GM12878 (cell line): ENCODE data around the gene KANSL3. TPM values are rescaled to one million over a fixed set of nuclear protein-coding genes. Genes with fewer than 3 reads are reported as not detected.

Experiments
- ATAC-seq: fragments of 200-7000 bp; cut with Tn5 transposase; 3 replicates; pipeline ENCODE4 v1.9.1; 2020; ENCODE audit warnings: mild to moderate bottlenecking, moderate library complexity
- BruUV-seq: library from RNA; stranded (reverse); fragments of 400-500 nt; replicated peaks from 2 replicates; lab custom pipeline; 2021; lab: Mats Ljungman, UMichigan
- CTCF ChIA-PET: fragments of 300-600 bp; sonication (Branson Sonifier 250); formaldehyde crosslinking; extraction: SDS; loops from one replicate; lab custom pipeline; 2021; ENCODE audit warnings: inconsistent platforms; lab: Yijun Ruan, JAX
- POLR2A ChIA-PET: fragments of 350-600 bp; formaldehyde crosslinking; extraction: SDS; loops from one replicate; lab custom pipeline; 2021; ENCODE audit warnings: inconsistent platforms; lab: Charles Lee
- RAD21 ChIA-PET: fragments of 300-600 bp; sonication (Branson Sonifier 250); formaldehyde crosslinking; loops from one replicate; lab custom pipeline; 2023; ENCODE audit warnings: antibody characterized with exemption; ENCODE audit not compliant: unreplicated experiment; lab: Charles Lee
- SMC1A ChIA-PET: fragments of 300-600 bp; sonication (Branson Sonifier 250); formaldehyde crosslinking; loops from one replicate; lab custom pipeline; 2023; ENCODE audit not compliant: unreplicated experiment, uncharacterized antibody; lab: Charles Lee
- DNase-seq: peaks from one replicate; pipeline ENCODE4 v3.0.0-alpha.2; 2011; ENCODE audit warnings: low read depth, low spot score
- FAIRE-seq: peaks from 3 replicates; lab custom pipeline; 2011; peaks lifted over from hg19 to GRCh38; lab: Jason Lieb, UNC
- H2AFZ ChIP-seq: 2 replicates; pipeline ENCODE4 v1.6.0; 2011; ENCODE audit warnings: low read depth, low read length, control low read depth; ENCODE audit not compliant: control insufficient read depth
- H3K27ac ChIP-seq: 2 replicates; pipeline ENCODE4 v1.5.1; 2011; ENCODE audit warnings: control low read depth; ENCODE audit not compliant: control insufficient read depth, insufficient read depth
- H3K27me3 ChIP-seq, 2 experiments: replicated peaks in 1 of 2; 2 replicates each; pipeline versions ENCODE4 v1.6.0 to v1.6.1; 2011; ENCODE audit warnings: low read length in 1 of 2; ENCODE audit not compliant: control insufficient read depth in 2 of 2, insufficient read depth in 2 of 2
- H3K36me3 ChIP-seq, 2 experiments: 2 replicates each; pipeline ENCODE4 v1.5.1; 2011; ENCODE audit warnings: low read length in 1 of 2; ENCODE audit not compliant: control insufficient read depth in 2 of 2, insufficient read depth in 2 of 2
- H3K4me1 ChIP-seq: 2 replicates; pipeline ENCODE4 v1.6.1; 2011; ENCODE audit warnings: mild to moderate bottlenecking, low read length, moderate library complexity, mixed read lengths; ENCODE audit not compliant: control insufficient read depth, insufficient read depth
- H3K4me2 ChIP-seq: 2 replicates; pipeline ENCODE4 v1.6.0; 2011; ENCODE audit warnings: control low read depth; ENCODE audit not compliant: control insufficient read depth, insufficient read depth
- H3K4me3 ChIP-seq: fragments of 200-600 bp; sonication (generic); 2 replicates; pipeline ENCODE4 v1.5.1; 2016
- H3K79me2 ChIP-seq: 2 replicates; pipeline ENCODE4 v1.6.0; 2011; ENCODE audit warnings: low read length; ENCODE audit not compliant: control insufficient read depth, insufficient read depth
- H3K9ac ChIP-seq: 2 replicates; pipeline ENCODE4 v1.8.0; 2011; ENCODE audit warnings: low read length, control low read depth, mixed read lengths; ENCODE audit not compliant: control insufficient read depth, insufficient read depth
- H3K9me3 ChIP-seq: replicated peaks from 3 replicates; pipeline ENCODE4 v1.5.1; 2011; ENCODE audit warnings: mild to moderate bottlenecking, low read length; ENCODE audit not compliant: control insufficient read depth, insufficient read depth
- H4K20me1 ChIP-seq: 2 replicates; pipeline ENCODE4 v1.6.0; 2011; ENCODE audit not compliant: control insufficient read depth, insufficient read depth
- CEBPB ChIP-seq, 2 experiments: fragments of 150-350 bp in 1 of 2; IDR thresholded peaks; 2 replicates each; pipeline ENCODE4 v1.6.1; 2012 to 2014; ENCODE audit warnings: low read depth in 2 of 2, low read length in 2 of 2, borderline replicate concordance in 1 of 2, inconsistent platforms in 1 of 2
- CHD1 ChIP-seq: IDR thresholded peaks from 2 replicates; pipeline ENCODE4 v1.6.1; 2012; ENCODE audit warnings: low read depth, low read length, improper control_type of control experiment
- FOXK2 ChIP-seq: fragments of 450-650 bp; IDR thresholded peaks from 2 replicates; pipeline ENCODE4 v1.6.1; 2017; ENCODE audit warnings: mild to moderate bottlenecking, moderate library complexity
- KAT2A ChIP-seq: conservative IDR thresholded peaks from 2 replicates; pipeline ENCODE4 v1.6.1; 2011; ENCODE audit warnings: low read depth, low read length; ENCODE audit not compliant: control insufficient read depth
- POLR2A ChIP-seq: IDR thresholded peaks from 2 replicates; pipeline ENCODE4 v1.6.1; 2011; ENCODE audit warnings: low read depth, mild to moderate bottlenecking, low read length
- SMARCA5 ChIP-seq: fragments of 450-650 bp; IDR thresholded peaks from 2 replicates; pipeline ENCODE4 v1.6.1; 2017; ENCODE audit warnings: mild to moderate bottlenecking
- TBL1XR1 ChIP-seq: IDR thresholded peaks from 2 replicates; pipeline ENCODE4 v1.6.1; 2012; ENCODE audit warnings: low read depth, low read length, improper control_type of control experiment
- ZNF207 ChIP-seq: fragments of 450-650 bp; IDR thresholded peaks from 2 replicates; pipeline ENCODE4 v1.6.1; 2014; ENCODE audit warnings: antibody characterized with exemption, mild to moderate bottlenecking, borderline replicate concordance
- WGBS: methylation state at CpG from one replicate; pipeline ENCODE4 v1.1.6; 2016; ENCODE audit warnings: low lambda C conversion rate; ENCODE audit not compliant: insufficient replicate concordance, insufficient coverage; ENCODE audit errors: missing lambda C conversion rate; 5-methylcytosine and 5-hydroxymethylcytosine counted together
- in situ Hi-C: fragments of 300-500 bp; cut with MboI; formaldehyde crosslinking; loops from 9 replicates; pipeline ENCODE4 v1.14.3; 2018; ENCODE audit warnings: mixed read lengths
- intact Hi-C: fragments of 100-400 bp; cut with micrococcal nuclease; formaldehyde crosslinking; loops from one replicate; pipeline ENCODE4 v1.14.2; 2022; ENCODE audit not compliant: unreplicated experiment
- polyA plus RNA-seq, 11 experiments: library from polyadenylated mRNA; depleted of rRNA in 4 of 11; unstranded in 6 of 11; stranded (reverse) in 5 of 11; fragments of >200 nt; fragmentation: Nextera tagmentation in 4 of 11; fragmentation: Illumina TruSeq in 1 of 11; extraction: Ambion mirVana in 4 of 11; extraction: Trizol in 1 of 11; gene quantifications; 1 replicate in 1 of 11; 2 replicates in 10 of 11; pipeline versions ENCODE4 v1.2.1 to v1.2.3, GENCODE V29; 2011 to 2016; ENCODE audit warnings: inconsistent platforms in 2 of 11, missing spikeins in 2 of 11, low read depth in 1 of 11
- total RNA-seq, 4 experiments: library from RNA; depleted of rRNA in 3 of 4; stranded (reverse); fragments of >200 nt in 3 of 4; fragmentation: Illumina TruSeq in 1 of 4; extraction: Trizol in 1 of 4; gene quantifications; 2 replicates each; pipeline versions ENCODE4 v1.2.1 to v1.2.3, GENCODE V29; 2013 to 2021
- TF ChIP-seq, protein P1 (sequence below): fragments of 450-650 bp; IDR thresholded peaks from 2 replicates; pipeline ENCODE4 v1.6.1; 2018; ENCODE audit warnings: mild to moderate bottlenecking, low read depth, moderate library complexity; ENCODE audit not compliant: partially characterized antibody
- TF ChIP-seq, protein P2 (sequence below): fragments of 450-650 bp; IDR thresholded peaks from 2 replicates; pipeline ENCODE4 v1.6.1; 2017; ENCODE audit warnings: mild to moderate bottlenecking, moderate library complexity
- TF ChIP-seq, protein P3 (sequence below): IDR thresholded peaks from 2 replicates; pipeline ENCODE4 v1.6.1; 2011; ENCODE audit warnings: borderline replicate concordance, low read depth, mild to moderate bottlenecking, moderate library complexity, low read length; ENCODE audit not compliant: insufficient read depth, poor library complexity, severe bottlenecking
- TF ChIP-seq, protein P4 (sequence below): fragments of 450-650 bp; conservative IDR thresholded peaks from 2 replicates; pipeline ENCODE4 v1.6.1; 2017; ENCODE audit warnings: mild to moderate bottlenecking, moderate library complexity

KANSL3 gene
- total and polyA plus RNA-seq, 10 of the 15 experiments (the other 5 are each of a cell fraction or from before 2014, with no cell fraction given), result 5.6 to 25.9 (median 16.7) TPM

DNA sequence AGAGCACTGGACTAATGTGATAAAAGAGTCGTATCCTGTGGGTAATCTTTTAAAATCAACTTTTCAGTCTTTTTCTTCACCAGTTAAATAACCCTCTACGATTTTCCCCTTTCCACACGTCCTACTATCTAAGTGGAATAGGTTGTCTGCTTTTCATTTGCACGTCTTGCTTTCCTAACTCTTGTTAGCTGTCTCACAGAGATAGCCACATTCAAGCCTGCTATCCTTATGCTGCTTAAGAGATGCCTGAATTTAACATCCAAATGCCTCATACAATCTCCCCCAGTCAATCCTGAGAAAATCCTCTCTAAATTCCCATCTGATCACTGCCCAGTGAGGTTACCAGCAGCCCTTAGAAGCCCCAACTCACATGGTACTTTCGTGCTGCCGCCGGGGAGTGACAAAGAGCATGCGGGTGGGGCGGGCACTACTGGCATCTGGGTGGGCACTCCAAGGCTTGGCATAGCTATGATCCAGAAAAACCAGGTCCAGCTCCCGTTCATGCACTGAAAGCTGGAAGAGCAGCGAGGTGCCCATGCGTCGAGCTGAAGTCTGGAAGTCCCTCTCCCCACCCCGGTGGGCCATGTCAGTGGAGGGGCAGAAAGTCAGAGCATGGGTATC is 1.5 kb downstream of the KANSL3 start:
- Histone ChIP-seq H2AFZ (no peak overlapping the region), H3K4me1 (no peaks in the 10 kb centered on the region; the same call in 1 of the 2 replicates), H3K9ac (peak overlapping the region; percentile 94), H3K9me3 (no peaks in the 10 kb centered on the region), H3K4me3 (peak overlapping the region; percentile 89), H4K20me1 (no peaks in the 10 kb centered on the region), H3K36me3 (peaks cover 2 to 4% of the 10 kb centered on the region in 2 experiments; a peak in 3 of 4 replicates), H3K27ac (no peak overlapping the region; the same call in 1 of the 2 replicates), H3K79me2 (peaks cover 28% of the 10 kb centered on the region), H3K27me3 (no peaks in the 10 kb centered on the region), H3K4me2 (peak overlapping the region; percentile 78)
- ChIA-PET RAD21 (interaction anchor here (1.0 to 2.3 kb wide), 4 partner anchors 108 to 131 kb away, joined by 3 to 12 read pairs (median 5); partner anchors contain the start of gene CNNM4), CTCF (interaction anchor here (0.8 to 3.1 kb wide), 3 partner anchors 125 to 476 kb away, joined by 3 to 25 read pairs (median 6); partner anchors contain the start of gene CNNM4), SMC1A (interaction anchor here (0.6 to 1.5 kb wide), 2 partner anchors 120 to 127 kb away, joined by 3 to 10 read pairs; no protein-coding TSS in a partner anchor), POLR2A (interaction anchor here (0.6 to 2.3 kb wide), 7 partner anchors 8 to 130 kb away, joined by 3 to 10 read pairs (median 4); no protein-coding TSS in a partner anchor)
- intact Hi-C loops, result loop anchor here (5.0 kb wide), 2 partner anchors 166 to 231 kb away; no protein-coding TSS in a partner anchor
- ATAC-seq, result peak; percentile 9; the same call in 1 of the 3 replicates
- in situ Hi-C loops, result no loop called here
- FAIRE-seq, result peak; percentile 56
- no TSS peak for BruUV-seq
- WGBS, result 73% methylated on average over 14 of the region's 14 CpGs
- no peak for DNase-seq
- TF ChIP-seq, protein P1, sequence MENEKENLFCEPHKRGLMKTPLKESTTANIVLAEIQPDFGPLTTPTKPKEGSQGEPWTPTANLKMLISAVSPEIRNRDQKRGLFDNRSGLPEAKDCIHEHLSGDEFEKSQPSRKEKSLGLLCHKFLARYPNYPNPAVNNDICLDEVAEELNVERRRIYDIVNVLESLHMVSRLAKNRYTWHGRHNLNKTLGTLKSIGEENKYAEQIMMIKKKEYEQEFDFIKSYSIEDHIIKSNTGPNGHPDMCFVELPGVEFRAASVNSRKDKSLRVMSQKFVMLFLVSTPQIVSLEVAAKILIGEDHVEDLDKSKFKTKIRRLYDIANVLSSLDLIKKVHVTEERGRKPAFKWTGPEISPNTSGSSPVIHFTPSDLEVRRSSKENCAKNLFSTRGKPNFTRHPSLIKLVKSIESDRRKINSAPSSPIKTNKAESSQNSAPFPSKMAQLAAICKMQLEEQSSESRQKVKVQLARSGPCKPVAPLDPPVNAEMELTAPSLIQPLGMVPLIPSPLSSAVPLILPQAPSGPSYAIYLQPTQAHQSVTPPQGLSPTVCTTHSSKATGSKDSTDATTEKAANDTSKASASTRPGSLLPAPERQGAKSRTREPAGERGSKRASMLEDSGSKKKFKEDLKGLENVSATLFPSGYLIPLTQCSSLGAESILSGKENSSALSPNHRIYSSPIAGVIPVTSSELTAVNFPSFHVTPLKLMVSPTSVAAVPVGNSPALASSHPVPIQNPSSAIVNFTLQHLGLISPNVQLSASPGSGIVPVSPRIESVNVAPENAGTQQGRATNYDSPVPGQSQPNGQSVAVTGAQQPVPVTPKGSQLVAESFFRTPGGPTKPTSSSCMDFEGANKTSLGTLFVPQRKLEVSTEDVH, result no peak
- TF ChIP-seq FOXK2 (no peak), TBL1XR1 (no peak), CEBPB (IDR thresholded peaks at IDR 0.05; ENCODE audit: borderline replicate concordance in 1 of 2, low read depth in 2 of 2, low read length in 2 of 2) (no peak), CHD1 (no peak), POLR2A (no peak), SMARCA5 (no peak), ZNF207 (no peak), KAT2A (no peak)
- TF ChIP-seq, protein P2, sequence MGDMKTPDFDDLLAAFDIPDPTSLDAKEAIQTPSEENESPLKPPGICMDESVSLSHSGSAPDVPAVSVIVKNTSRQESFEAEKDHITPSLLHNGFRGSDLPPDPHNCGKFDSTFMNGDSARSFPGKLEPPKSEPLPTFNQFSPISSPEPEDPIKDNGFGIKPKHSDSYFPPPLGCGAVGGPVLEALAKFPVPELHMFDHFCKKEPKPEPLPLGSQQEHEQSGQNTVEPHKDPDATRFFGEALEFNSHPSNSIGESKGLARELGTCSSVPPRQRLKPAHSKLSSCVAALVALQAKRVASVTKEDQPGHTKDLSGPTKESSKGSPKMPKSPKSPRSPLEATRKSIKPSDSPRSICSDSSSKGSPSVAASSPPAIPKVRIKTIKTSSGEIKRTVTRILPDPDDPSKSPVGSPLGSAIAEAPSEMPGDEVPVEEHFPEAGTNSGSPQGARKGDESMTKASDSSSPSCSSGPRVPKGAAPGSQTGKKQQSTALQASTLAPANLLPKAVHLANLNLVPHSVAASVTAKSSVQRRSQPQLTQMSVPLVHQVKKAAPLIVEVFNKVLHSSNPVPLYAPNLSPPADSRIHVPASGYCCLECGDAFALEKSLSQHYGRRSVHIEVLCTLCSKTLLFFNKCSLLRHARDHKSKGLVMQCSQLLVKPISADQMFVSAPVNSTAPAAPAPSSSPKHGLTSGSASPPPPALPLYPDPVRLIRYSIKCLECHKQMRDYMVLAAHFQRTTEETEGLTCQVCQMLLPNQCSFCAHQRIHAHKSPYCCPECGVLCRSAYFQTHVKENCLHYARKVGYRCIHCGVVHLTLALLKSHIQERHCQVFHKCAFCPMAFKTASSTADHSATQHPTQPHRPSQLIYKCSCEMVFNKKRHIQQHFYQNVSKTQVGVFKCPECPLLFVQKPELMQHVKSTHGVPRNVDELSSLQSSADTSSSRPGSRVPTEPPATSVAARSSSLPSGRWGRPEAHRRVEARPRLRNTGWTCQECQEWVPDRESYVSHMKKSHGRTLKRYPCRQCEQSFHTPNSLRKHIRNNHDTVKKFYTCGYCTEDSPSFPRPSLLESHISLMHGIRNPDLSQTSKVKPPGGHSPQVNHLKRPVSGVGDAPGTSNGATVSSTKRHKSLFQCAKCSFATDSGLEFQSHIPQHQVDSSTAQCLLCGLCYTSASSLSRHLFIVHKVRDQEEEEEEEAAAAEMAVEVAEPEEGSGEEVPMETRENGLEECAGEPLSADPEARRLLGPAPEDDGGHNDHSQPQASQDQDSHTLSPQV, result no peak
- TF ChIP-seq, protein P3, sequence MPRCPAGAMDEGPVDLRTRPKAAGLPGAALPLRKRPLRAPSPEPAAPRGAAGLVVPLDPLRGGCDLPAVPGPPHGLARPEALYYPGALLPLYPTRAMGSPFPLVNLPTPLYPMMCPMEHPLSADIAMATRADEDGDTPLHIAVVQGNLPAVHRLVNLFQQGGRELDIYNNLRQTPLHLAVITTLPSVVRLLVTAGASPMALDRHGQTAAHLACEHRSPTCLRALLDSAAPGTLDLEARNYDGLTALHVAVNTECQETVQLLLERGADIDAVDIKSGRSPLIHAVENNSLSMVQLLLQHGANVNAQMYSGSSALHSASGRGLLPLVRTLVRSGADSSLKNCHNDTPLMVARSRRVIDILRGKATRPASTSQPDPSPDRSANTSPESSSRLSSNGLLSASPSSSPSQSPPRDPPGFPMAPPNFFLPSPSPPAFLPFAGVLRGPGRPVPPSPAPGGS, result no peak
- TF ChIP-seq, protein P4, sequence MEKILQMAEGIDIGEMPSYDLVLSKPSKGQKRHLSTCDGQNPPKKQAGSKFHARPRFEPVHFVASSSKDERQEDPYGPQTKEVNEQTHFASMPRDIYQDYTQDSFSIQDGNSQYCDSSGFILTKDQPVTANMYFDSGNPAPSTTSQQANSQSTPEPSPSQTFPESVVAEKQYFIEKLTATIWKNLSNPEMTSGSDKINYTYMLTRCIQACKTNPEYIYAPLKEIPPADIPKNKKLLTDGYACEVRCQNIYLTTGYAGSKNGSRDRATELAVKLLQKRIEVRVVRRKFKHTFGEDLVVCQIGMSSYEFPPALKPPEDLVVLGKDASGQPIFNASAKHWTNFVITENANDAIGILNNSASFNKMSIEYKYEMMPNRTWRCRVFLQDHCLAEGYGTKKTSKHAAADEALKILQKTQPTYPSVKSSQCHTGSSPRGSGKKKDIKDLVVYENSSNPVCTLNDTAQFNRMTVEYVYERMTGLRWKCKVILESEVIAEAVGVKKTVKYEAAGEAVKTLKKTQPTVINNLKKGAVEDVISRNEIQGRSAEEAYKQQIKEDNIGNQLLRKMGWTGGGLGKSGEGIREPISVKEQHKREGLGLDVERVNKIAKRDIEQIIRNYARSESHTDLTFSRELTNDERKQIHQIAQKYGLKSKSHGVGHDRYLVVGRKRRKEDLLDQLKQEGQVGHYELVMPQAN, result no peak
